T follicular helper cell (primary cell): ENCODE results near the gene CAPN5.

ENCODE experiments used
- DNase-seq: peaks from one replicate; pipeline ENCODE4 v3.0.0-alpha.2; 2020; ENCODE audit warnings: low read depth

Gene CAPN5

DNA sequence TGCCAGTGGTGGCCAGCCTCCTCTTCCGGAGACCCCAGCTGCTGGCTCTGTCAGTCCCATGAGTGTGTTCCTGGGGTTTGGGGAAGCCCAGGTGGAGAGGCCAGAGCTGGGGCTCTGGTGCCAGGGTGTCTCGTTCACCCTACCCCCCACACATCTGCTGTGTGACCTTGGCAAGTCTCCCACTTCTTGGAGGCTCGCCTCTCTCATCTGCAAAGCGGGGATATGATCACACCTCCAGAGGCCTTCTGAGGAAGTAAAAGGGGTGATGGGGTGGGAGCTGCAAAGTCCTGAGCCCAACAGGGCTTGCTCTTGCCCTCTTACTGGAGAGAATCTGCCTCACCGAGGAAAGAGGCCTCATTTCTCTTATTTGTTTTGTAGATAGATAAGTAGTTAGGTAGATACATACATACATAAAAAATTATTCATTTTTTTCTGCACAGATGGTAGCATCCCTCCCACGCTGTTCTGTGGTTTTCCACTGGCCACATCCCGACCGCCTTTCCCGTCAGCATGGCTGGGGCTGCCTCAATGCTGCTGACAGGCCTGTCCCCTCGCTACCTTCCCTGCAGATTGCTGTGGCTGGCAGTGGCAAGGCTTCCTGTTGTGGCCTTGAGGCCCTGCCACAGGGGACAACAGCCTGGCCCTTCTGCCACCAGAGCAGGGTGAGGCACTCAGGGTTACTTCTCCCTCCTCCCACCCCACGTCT is 85.2 kb downstream of the CAPN5 start:
- DNase-seq = no peak

DNA sequence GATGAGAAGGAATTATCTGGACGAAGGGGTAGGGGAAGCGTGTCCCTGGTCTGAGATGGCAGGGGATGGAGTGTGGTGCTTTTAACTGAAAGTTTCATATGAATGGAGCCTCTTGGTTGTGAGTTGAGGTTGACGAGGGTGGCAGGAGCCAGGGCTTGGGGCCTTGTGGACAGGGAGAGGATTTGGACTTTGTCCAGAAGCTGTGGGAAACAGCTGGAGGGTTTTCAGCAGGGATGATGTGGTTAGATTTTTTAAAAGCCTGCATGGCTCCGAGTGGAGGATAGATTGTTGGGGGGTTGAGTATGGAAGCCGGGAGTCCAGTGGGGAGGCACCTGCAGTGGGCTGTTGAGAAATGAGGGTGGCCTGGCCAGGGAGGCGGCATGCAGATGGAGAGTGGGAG is 86.1 kb downstream of the CAPN5 start:
- no peak for DNase-seq

DNA sequence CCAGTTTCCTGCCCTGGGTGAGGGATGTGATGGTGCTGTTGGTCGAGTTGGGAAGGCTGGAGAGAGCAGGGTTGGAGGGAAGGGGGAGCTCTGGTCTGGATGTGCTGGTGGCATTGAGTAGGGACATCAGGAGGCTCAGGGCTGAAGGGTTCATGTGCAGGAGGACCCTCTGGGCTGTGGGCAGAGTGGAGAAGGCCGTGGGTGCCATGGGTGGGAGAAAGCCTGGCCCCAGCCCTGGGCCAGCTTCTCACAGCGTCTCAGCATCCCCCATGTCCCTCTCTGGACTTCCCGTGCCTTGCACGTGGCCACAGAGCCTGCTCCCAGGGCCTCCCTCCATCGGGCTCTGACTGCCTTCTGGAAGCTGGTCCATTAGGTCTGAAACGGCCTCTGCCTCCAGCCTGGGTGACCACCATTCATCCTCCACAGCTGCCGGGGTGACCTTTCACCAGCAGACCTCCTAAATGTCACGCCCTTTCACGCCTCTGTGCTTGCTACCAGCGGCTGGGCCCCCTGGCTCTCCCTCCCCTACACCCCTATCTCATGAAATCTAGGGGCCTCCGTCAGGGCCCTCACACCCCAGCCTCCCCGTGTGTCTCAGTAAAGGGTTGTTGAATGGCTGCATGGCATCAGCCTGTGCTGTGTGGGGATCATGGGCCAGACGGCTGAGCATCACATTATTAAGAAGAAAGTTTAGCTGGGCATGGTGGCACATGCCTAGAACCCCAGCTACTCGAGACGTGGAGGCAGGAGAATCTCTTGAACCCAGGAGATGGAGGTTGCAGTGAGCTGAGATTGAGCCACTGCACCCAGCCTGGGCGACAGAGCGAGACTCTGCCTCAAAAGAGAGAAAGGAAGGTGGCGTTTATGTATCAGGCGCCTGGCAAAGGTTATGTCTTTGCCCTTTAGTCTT is 86.8 kb downstream of the CAPN5 start:
- no peak for DNase-seq

DNA sequence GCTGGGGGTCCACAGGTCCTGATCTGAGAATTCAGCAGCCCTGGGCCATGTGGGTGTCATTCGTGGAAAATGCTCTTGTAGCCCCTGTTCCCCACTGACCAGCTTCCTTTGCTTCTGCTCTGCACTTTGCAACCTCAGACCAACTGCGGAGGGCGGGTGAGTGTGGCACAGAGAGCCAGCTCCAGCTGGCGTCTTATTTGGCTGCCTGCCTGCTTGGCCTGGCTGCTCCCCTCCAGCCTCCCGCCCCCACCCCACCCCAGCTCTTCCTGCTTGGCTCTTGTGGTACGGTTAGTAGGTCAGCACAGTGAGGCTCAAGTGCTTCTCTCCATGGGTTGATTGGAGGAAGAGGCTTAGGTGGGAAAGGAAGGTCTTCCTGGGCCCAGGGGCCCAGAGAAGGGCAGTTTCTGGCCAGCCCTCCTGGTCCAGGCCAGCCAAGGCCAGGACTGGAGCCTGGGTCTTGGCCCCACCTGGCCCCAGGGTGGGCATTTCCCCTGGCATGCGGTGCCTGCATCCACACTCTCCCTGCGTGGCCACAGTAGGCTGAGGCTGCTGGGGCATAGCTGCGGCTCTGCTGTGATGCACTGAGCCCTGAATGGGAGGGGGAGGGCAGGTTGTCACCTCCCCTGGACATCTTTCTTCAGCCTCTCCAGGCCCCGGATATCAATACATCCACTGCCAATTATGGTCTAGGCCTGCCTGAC is 87.8 kb downstream of the CAPN5 start:
- no peak for DNase-seq

DNA sequence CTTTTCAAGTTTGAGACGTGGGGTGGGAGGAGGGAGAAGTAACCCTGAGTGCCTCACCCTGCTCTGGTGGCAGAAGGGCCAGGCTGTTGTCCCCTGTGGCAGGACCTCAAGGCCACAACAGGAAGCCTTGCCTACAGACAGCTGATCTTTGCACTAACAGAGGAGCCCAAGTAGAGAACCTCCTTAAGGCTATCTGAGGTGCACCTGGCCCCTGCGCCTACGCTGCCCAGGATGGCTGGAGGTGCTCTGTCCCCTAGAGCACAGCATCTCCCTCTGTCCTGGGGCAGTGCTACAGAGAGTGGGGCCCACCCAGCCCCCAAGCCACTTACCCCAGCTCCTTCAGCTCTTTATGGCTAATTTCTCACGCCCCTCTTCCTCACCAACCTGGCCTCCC is 88.3 kb downstream of the CAPN5 start:
- no peak for DNase-seq

DNA sequence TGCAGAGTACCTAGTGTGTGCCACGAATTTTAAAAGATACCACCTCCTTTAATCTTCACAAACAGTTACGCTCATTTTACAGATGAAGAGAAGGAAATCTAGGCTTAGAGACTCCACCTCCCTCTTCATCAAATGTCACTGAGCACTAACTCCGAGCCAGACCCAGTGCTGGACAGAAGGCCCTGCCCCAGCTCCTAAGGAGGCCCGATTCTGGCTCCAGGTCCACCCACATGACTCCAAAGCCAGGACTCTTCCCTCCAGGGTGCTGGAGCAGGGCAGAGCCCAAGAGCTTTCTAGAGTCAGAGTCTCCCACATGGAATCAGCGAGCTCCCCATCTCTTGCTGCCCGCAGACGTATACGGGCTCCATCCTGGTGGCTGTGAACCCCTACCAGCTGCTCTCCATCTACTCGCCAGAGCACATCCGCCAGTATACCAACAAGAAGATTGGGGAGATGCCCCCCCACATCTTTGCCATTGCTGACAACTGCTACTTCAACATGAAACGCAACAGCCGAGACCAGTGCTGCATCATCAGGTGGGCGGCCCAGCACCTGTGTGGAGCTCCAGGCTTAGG is 88.9 kb downstream of the CAPN5 start:
- no peak for DNase-seq

DNA sequence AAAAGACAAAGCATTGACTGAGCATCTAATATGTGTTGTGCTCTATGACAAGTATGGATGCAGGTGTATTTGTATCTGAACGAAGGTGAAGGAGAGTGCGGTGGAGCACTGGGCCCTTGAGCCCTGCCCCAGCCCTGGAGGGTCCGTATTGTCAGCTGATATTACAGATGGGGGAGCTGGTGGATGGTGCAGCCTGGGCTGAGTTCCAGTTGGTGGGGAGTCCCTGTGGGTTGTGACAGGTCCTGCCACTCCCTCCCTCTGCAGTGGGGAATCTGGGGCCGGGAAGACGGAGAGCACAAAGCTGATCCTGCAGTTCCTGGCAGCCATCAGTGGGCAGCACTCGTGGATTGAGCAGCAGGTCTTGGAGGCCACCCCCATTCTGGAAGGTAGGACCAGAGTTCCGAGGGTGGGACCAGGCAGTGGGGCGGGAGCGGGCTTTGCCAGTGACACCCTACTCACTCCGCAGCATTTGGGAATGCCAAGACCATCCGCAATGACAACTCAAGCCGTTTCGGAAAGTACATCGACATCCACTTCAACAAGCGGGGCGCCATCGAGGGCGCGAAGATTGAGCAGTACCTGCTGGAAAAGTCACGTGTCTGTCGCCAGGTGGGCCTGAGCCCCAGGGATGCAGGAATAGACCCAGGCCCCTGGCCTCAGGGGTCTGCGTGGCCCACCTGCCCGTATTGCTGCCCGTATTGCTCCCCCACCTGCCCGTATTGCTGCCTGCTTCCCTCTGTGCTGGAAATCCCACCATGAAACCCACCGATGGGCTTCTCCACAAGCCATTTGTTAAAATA is 89.8 kb downstream of the CAPN5 start:
- no peak for DNase-seq

DNA sequence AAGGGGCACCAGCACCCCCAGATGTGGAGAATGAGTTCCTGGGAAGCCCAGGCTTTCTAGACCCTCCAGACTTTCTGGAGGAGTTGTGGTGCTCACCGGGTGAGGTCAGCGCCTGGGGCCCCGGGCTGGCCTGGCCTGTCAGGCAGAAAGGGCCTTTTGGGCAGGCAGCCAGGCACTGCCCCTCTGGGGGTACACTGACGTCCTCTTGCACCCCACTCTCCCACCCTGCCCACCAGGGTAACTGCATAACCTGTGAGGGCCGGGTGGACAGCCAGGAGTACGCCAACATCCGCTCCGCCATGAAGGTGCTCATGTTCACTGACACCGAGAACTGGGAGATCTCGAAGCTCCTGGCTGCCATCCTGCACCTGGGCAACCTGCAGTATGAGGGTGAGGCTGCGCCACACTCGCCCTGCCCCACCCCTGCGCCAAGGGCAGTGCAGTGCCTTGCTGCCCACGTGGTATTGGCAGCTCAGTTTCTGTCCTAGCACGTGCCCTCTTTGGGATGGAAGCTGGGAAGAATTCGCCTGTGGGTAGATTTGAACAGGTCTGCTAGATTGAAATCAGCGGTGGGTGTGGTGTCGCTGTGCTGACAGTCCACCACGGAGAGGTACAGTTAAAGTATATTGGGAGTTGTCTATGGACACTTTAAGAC is 91.4 kb downstream of the CAPN5 start:
- no peak for DNase-seq

DNA sequence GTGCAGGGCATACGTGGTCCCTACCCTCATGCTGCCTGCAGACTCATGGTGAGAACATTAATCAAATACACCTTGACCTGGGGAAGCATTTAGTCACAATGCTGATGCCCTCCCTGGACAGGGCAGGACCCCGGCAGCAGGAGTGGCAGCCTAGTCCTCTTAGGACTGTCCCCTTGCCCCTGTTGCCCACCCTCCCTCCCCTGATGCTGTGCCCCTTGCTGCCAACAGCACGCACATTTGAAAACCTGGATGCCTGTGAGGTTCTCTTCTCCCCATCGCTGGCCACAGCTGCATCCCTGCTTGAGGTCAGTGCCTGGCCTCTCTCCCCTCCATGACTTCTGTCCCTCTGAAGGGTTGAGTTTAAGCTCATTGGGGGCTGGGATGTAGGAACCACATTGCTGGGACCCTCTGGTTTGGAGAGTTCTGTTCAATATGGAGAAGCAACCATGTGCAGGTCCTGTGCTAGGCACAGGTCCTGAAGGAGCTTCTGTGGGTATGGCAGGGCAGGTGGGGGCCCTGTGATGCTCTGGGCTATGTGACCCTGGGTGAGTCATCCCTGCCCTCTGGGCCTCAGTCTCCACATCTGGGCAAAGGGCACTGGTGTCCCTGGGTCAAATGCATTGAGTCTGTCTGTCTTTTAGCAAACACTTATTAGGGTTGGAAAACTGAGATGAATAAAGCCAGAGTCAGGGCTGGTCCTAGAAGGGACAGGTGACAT is 92.6 kb downstream of the CAPN5 start:
- no peak for DNase-seq

DNA sequence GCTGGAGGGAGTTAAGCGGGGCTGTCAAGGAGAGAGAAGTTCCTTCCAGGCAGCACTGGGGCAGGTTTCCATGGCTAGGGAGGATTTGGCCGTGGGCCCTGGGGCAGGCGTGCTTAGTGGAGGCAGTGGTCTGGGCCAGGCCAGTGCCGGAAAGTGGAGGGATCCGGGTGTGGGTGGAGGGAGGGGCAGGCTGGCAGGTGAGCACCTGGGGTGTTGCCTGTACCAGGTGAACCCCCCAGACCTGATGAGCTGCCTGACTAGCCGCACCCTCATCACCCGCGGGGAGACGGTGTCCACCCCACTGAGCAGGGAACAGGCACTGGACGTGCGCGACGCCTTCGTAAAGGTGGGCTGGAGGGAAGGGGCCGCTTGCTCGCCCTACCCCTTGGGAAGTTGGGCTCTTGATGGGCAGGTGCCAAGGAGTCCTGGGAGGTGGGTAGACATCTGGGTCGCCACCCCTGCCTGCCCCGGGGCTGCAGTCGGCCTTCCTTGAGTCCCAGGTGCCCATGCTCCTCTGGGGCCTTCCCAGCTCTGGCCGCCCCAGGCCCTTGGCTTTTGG is 93.2 kb downstream of the CAPN5 start:
- no peak for DNase-seq

DNA sequence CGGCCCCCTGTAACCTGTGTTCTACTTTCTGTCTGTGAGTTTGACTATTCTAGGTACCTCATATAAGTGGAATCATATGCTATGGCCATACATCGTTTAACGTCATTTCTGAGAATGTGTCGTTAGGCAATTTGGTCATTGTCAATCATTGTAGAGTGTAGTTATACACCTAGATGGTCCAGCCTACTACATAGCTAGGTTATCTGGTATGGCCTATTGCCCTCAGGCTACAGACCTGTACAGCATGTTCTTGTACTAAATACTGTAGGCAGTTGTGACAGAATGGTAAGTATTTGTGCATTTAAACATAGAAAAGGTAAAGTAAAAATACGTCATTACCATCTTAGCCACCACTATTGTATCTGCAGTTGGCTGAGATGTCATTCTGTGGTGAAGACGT is 96.5 kb downstream of the CAPN5 start:
- no peak for DNase-seq

DNA sequence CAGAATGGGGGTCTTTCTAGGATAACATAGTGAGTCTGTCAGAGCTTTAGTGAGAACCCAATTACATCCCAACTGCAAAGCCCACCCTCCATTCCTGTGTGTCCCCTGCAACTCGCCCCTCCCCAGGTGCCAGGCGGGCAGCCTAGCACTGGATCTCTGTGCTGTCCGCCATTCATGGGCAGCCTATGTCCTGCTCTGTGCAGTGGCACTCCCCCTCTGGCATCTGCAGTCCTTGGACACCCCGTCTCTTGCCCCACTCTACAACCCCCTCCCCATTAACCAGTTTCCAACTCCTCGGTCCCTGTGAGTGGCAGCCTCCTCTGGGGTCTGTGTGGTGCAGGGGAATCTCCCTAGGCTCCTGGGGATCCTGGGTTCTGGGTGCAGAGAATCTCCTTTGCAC is 98.3 kb downstream of the CAPN5 start:
- no peak for DNase-seq

DNA sequence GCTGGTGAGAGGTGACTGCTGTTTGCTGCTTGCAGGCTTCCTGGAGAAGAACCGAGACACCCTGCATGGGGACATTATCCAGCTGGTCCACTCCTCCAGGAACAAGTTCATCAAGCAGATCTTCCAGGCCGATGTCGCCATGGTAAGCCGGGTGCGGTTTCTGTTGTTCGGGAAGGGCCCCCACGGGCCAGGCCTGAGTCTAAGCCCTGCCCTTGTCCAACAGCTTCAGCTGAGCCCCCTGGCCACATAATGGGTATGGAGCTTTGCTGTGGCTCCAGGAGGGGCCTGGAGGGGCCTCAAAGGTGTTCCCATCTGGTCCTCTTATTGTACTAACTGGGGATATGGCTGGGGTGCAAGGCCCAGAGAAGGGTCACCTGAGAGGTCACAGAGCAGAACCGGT is 99.2 kb downstream of the CAPN5 start:
- no peak for DNase-seq

DNA sequence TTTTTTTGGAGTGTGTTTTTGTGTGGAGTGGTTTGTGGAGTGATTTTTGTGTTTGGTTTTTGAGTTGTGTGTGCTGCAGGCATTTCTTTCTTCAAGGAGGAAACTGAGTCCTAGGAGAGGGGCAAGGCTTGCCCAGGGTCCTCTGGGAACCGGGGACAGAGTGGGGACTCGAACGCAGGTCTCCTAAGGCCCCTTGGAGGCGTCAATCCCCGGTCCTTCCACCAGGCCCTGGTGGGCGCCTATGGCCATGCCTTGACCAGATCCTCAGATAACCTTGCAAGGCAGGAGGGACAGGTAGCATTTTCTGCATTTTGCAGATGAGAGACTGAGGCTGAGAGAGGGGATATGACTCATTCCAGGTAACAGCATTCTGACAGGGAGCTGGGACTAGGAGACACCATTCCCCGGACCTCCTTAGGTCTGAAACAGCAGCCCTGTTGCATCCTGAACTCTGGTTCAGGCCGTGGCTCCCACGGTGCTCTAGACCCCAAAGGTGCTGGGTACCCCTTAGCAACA is 100.4 kb downstream of the CAPN5 start:
- DNase-seq = no peak

DNA sequence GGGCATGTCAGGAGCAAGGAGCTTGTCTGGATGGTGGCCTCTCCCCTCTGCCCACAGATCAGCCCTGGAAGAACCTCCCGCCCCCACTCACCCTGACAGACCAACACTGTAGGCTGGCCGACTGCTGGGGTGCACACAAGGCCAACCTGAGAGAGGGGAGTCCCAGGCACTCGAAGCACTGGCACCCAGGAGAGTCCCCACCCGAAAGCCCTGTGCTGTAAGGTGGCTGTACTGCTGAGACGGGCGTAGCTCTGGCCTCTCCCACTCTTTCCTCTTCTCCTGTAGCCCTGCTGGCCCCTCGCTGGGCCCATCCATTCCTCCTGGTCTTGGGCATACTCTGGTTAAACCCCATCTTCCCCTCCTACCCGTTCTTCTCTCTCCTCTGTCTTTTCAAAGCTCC is 101.0 kb downstream of the CAPN5 start:
- no peak for DNase-seq

DNA sequence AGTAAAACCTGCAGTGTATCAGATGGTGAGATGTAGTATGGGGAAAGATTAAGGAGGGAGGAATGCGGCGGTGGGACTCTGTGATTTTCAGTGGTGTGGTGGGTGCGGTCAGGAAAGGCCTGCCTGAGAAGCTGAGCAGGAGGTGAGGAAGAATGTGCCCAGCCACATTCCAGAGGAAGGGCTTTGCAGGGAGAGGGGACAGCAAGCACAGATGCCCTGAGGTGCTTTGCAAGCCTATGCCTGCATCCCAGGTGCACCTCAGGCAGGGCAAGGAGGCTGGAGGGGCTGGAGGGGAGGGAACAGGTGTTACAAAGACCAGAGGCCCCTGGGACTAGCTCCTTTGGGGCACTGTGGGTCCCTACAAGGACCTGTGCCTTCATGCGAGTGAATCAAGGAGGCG is 103.3 kb downstream of the CAPN5 start:
- DNase-seq = no peak

DNA sequence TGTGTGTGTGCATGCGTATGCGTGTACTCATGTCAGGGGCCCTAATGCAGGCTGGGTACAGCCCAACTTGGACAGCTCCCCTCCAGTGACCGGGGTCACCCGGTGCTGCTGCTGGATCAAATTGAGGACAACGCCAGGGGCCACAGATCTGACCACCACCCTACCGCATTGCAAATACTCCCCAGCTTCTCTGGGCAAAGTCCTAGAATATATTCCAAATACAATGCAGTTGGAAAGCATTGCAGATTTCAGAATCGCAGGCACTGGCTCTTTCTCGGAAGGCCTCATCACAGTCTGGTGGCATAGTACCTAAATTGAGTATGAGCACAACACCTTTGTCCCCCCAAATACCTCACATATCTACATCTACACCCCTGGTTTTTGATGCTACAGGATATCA is 104.5 kb downstream of the CAPN5 start:
- no peak for DNase-seq

DNA sequence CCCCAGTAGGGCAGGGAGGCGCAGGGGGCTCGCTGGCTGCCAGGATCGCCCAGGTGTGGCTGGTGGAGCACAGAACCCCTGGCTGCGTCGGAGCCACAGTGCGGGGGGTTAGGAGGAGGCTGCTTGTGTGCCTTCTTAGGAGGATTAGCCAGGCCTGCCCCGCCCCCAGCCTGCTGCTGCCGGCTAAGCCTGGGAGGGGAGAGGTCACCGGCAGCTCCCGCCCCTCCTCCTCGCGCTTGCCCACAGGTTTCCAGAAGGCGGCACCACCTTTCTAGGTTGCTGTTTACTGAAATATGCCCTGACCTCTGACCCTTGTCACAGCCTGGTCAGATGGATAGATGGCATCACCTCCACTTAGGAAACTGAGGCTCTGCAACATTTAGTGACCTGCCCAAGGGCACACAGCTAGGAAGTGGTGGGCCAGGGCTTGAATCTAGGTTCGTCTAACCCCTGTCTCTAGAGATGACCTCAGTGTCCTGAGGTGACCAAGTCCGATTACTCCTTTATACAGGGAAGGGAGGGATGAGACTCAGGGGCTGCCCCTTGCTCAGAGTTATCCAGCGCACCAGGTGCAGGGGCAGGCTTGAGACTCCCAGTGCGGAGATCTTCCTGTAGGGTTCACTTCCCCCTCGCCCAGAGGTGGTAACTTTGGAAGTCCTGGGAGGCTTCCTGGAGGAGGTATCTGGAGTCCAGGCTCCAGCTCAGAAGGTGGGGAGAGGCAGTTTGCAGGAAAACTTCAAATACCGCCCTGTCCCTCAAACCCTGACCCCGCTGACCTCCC is 105.3 kb downstream of the CAPN5 start:
- DNase-seq = no peak

DNA sequence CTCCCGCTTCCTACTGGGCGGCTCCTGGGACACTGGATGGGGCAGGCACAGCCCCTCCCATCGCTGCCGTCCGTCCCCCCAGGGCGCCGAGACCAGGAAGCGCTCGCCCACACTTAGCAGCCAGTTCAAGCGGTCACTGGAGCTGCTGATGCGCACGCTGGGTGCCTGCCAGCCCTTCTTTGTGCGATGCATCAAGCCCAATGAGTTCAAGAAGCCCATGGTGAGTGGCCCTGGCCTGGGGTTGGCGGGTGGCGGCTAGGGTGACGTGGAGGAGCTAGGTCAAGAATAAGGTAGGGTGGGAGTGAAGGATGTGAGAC is 105.9 kb downstream of the CAPN5 start:
- no peak for DNase-seq
